GM23338 (cell line): Measurements from ENCODE around the gene COL6A3.

Experiments used
- EZH2 ChIP-seq: fragments of 200-600 bp; sonication (generic); IDR thresholded peaks from one replicate; pipeline ENCODE4 v1.8.0; 2017; ENCODE audit warnings: antibody characterized with exemption, mild to moderate bottlenecking, low read depth; ENCODE audit not compliant: unreplicated experiment
- EZH2phosphoT487 ChIP-seq: fragments of 200-600 bp; sonication (generic); IDR thresholded peaks from one replicate; pipeline ENCODE4 v1.8.1; 2018; ENCODE audit warnings: antibody characterized with exemption; ENCODE audit not compliant: unreplicated experiment
- JUNB ChIP-seq: IDR thresholded peaks from one replicate; pipeline ENCODE4 v1.6.1; 2016; ENCODE audit warnings: antibody characterized with exemption; ENCODE audit not compliant: unreplicated experiment
- POLR2AphosphoS5 ChIP-seq: IDR thresholded peaks from 2 replicates; pipeline ENCODE4 v1.6.1; 2016; ENCODE audit warnings: antibody characterized with exemption, low read depth
- TF ChIP-seq, protein P1 (sequence below), 2 experiments: fragments of 200-600 bp in 1 of 2; sonication (generic) in 1 of 2; conservative IDR thresholded peaks; 2 replicates each; pipeline versions ENCODE4 v1.5.1 to v1.6.1; 2016 to 2017; ENCODE audit warnings: antibody characterized with exemption in 2 of 2, low read depth in 2 of 2, mild to moderate bottlenecking in 2 of 2, moderate library complexity in 1 of 2
- TF ChIP-seq, protein P2 (sequence below): IDR thresholded peaks from 2 replicates; pipeline ENCODE4 v1.6.1; 2016; ENCODE audit warnings: antibody characterized with exemption

DNA sequence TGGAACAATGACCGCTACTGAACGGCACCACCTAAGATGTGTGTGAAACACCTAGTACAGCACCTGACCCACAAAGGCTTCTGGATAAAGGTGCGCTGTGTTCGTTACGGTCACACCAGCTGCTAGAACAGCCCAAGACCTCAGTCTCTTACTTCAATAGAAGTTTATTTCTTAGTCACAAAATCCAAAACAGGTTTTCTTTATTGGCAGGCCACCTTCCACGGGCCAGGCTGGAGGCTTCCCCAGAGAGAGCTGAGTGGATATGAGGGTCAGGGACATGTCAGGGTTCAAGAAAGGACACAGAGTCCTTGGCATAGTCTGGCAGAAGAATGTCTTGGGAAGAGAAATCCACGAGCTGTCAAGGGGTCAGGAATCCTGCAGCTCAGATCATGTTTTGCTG, 92.2 kb downstream of the COL6A3 start:
- TF ChIP-seq, protein P1, sequence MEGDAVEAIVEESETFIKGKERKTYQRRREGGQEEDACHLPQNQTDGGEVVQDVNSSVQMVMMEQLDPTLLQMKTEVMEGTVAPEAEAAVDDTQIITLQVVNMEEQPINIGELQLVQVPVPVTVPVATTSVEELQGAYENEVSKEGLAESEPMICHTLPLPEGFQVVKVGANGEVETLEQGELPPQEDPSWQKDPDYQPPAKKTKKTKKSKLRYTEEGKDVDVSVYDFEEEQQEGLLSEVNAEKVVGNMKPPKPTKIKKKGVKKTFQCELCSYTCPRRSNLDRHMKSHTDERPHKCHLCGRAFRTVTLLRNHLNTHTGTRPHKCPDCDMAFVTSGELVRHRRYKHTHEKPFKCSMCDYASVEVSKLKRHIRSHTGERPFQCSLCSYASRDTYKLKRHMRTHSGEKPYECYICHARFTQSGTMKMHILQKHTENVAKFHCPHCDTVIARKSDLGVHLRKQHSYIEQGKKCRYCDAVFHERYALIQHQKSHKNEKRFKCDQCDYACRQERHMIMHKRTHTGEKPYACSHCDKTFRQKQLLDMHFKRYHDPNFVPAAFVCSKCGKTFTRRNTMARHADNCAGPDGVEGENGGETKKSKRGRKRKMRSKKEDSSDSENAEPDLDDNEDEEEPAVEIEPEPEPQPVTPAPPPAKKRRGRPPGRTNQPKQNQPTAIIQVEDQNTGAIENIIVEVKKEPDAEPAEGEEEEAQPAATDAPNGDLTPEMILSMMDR (conservative IDR thresholded peaks at IDR 0.05; ENCODE audit: low read depth in 2 of 2): no peak
- no peak for TF ChIP-seq EZH2phosphoT487
- TF ChIP-seq POLR2AphosphoS5: no peak
- TF ChIP-seq, protein P2, sequence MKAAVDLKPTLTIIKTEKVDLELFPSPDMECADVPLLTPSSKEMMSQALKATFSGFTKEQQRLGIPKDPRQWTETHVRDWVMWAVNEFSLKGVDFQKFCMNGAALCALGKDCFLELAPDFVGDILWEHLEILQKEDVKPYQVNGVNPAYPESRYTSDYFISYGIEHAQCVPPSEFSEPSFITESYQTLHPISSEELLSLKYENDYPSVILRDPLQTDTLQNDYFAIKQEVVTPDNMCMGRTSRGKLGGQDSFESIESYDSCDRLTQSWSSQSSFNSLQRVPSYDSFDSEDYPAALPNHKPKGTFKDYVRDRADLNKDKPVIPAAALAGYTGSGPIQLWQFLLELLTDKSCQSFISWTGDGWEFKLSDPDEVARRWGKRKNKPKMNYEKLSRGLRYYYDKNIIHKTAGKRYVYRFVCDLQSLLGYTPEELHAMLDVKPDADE: no peak
- TF ChIP-seq EZH2: no peak
- TF ChIP-seq JUNB: no peak
